H1 (cell line): Measurements from ENCODE around the gene HTR3A. TPM values are rescaled to one million over a fixed set of nuclear protein-coding genes. Genes with fewer than 3 reads are reported as not detected.

Experiments
- CTCF ChIA-PET: fragments of 300-600 bp; sonication (Branson Sonifier 250); formaldehyde crosslinking; loops from one replicate; lab custom pipeline; 2021; ENCODE audit not compliant: partially characterized antibody; lab: Charles Lee
- POLR2A ChIA-PET: fragments of 300-600 bp; sonication (Branson Sonifier 250); formaldehyde crosslinking; loops from one replicate; lab custom pipeline; 2021; ENCODE audit warnings: inconsistent platforms; ENCODE audit not compliant: partially characterized antibody; lab: Charles Lee
- DNase-seq, 2 experiments: peaks; one replicate each; pipeline versions ENCODE4 v3.0.0 to v3.0.0-alpha.2; 2010 to 2022; ENCODE audit warnings: low spot score in 2 of 2, low read depth in 1 of 2, mixed read lengths in 1 of 2
- FAIRE-seq: peaks from 2 replicates; lab custom pipeline; 2011; peaks lifted over from hg19 to GRCh38; lab: Jason Lieb, UNC
- H2AFZ ChIP-seq: 2 replicates; pipeline ENCODE4 v1.8.1; 2012; ENCODE audit warnings: low read length, inconsistent platforms
- H2AK5ac ChIP-seq: 2 replicates; pipeline ENCODE4 v1.6.1; 2013; ENCODE audit warnings: low read depth, low read length
- H2BK120ac ChIP-seq: replicated peaks from 2 replicates; pipeline ENCODE3; 2013; ENCODE audit warnings: low read depth, low read length, inconsistent platforms
- H2BK12ac ChIP-seq: 2 replicates; pipeline ENCODE4 v1.6.1; 2013; ENCODE audit warnings: low read depth, low read length
- H2BK15ac ChIP-seq: 2 replicates; pipeline ENCODE4 v1.6.1; 2013; ENCODE audit warnings: low read length
- H2BK20ac ChIP-seq: 2 replicates; pipeline ENCODE4 v1.6.1; 2013; ENCODE audit warnings: low read length
- H2BK5ac ChIP-seq: 2 replicates; pipeline ENCODE4 v1.6.1; 2013; ENCODE audit warnings: low read depth, low read length
- H3K14ac ChIP-seq: 2 replicates; pipeline ENCODE4 v1.6.1; 2013; ENCODE audit warnings: inconsistent platforms; ENCODE audit not compliant: insufficient read length
- H3K18ac ChIP-seq: 2 replicates; pipeline ENCODE4 v1.6.1; 2013; ENCODE audit warnings: low read length; ENCODE audit errors: extremely low read depth
- H3K23ac ChIP-seq: 2 replicates; pipeline ENCODE4 v1.6.1; 2013; ENCODE audit warnings: inconsistent platforms; ENCODE audit not compliant: insufficient read length
- H3K23me2 ChIP-seq: 2 replicates; pipeline ENCODE4 v1.6.1; 2013; ENCODE audit warnings: low read depth, low read length
- H3K27ac ChIP-seq: 2 replicates; pipeline ENCODE4 v1.6.1; 2011; ENCODE audit warnings: low read depth, low read length, inconsistent platforms
- H3K27me3 ChIP-seq, 4 experiments: replicated peaks in 1 of 4; 1 replicate in 1 of 4; 2 replicates in 3 of 4; pipeline versions ENCODE4 v1.6.1 to v1.8.1; 2011 to 2013; ENCODE audit warnings: low read length in 3 of 4, mild to moderate bottlenecking in 3 of 4, inconsistent platforms in 2 of 4, mixed read lengths in 2 of 4, moderate library complexity in 1 of 4; ENCODE audit not compliant: control insufficient read depth in 3 of 4, insufficient read depth in 3 of 4; ENCODE audit errors: extremely low read depth in 1 of 4
- H3K36me3 ChIP-seq, 4 experiments: 2 replicates each; pipeline versions ENCODE4 v1.6.1 to v1.8.1; 2011 to 2013; ENCODE audit warnings: mild to moderate bottlenecking in 4 of 4, low read length in 3 of 4, moderate library complexity in 2 of 4, control low read depth in 1 of 4, inconsistent platforms in 1 of 4; ENCODE audit not compliant: insufficient read depth in 4 of 4, control insufficient read depth in 2 of 4
- H3K4ac ChIP-seq: replicated peaks from 2 replicates; pipeline ENCODE3; 2013; ENCODE audit warnings: low read length, low read depth, mixed read lengths, inconsistent platforms; ENCODE audit not compliant: insufficient read length
- H3K4me1 ChIP-seq, 4 experiments: replicated peaks in 1 of 4; 1 replicate in 1 of 4; 2 replicates in 3 of 4; pipeline versions ENCODE4 v1.6.1 to v1.8.1; 2011 to 2013; ENCODE audit warnings: low read length in 3 of 4, inconsistent platforms in 2 of 4, mixed read lengths in 1 of 4; ENCODE audit not compliant: insufficient read depth in 4 of 4, control insufficient read depth in 3 of 4
- H3K4me2 ChIP-seq, 2 experiments: 2 replicates each; pipeline versions ENCODE4 v1.6.1 to v1.8.1; 2011 to 2013; ENCODE audit warnings: low read depth in 2 of 2, low read length in 2 of 2, control low read depth in 1 of 2, inconsistent platforms in 1 of 2, mild to moderate bottlenecking in 1 of 2; ENCODE audit not compliant: insufficient read depth in 1 of 2
- H3K4me3 ChIP-seq, 4 experiments: fragments of 200-600, 300-600 bp in 1 of 4; sonication (generic), shearing (Covaris generic), sonication (Bioruptor Twin) in 1 of 4; 2 replicates each; pipeline versions ENCODE4 v1.5.1 to v1.8.1; 2011 to 2016; ENCODE audit warnings: low read length in 4 of 4, low read depth in 3 of 4, control low read depth in 2 of 4, inconsistent platforms in 2 of 4, mild to moderate bottlenecking in 2 of 4, mixed read lengths in 1 of 4, moderate library complexity in 1 of 4; ENCODE audit not compliant: insufficient read depth in 2 of 4; ENCODE audit errors: extremely low read depth in 1 of 4
- H3K56ac ChIP-seq: replicated peaks from 2 replicates; pipeline ENCODE3; 2013; ENCODE audit warnings: low read depth, mild to moderate bottlenecking, mixed read lengths, low read length, inconsistent platforms; ENCODE audit not compliant: insufficient read length
- H3K79me1 ChIP-seq: 2 replicates; pipeline ENCODE4 v1.6.1; 2013; ENCODE audit warnings: low read depth, low read length, control low read depth
- H3K79me2 ChIP-seq, 2 experiments: 2 replicates each; pipeline versions ENCODE4 v1.6.1 to v1.8.1; 2012 to 2013; ENCODE audit warnings: low read length in 2 of 2, mild to moderate bottlenecking in 2 of 2, inconsistent platforms in 1 of 2; ENCODE audit not compliant: insufficient read depth in 2 of 2, control insufficient read depth in 1 of 2
- H3K9ac ChIP-seq, 4 experiments: replicated peaks in 1 of 4; 1 replicate in 1 of 4; 2 replicates in 3 of 4; pipeline versions ENCODE4 v1.6.1 to v1.8.1; 2011 to 2013; ENCODE audit warnings: low read depth in 3 of 4, low read length in 3 of 4, control low read depth in 2 of 4, mild to moderate bottlenecking in 2 of 4, moderate library complexity in 2 of 4, inconsistent platforms in 1 of 4; ENCODE audit errors: extremely low read depth in 1 of 4
- H3K9me3 ChIP-seq, 2 experiments: 2 replicates each; pipeline versions ENCODE4 v1.6.1 to v1.8.1; 2012 to 2013; ENCODE audit warnings: mild to moderate bottlenecking in 2 of 2, moderate library complexity in 2 of 2, control low read depth in 1 of 2, inconsistent platforms in 1 of 2, low read depth in 1 of 2, low read length in 1 of 2, mixed read lengths in 1 of 2; ENCODE audit not compliant: insufficient read depth in 2 of 2
- H4K20me1 ChIP-seq, 2 experiments: replicated peaks in 1 of 2; 2 replicates each; pipeline versions ENCODE3 to v1.8.1; 2011 to 2013; ENCODE audit warnings: inconsistent platforms in 2 of 2, low read length in 2 of 2, mild to moderate bottlenecking in 1 of 2; ENCODE audit not compliant: insufficient read depth in 2 of 2, control insufficient read depth in 1 of 2
- H4K5ac ChIP-seq: 2 replicates; pipeline ENCODE4 v1.6.1; 2013; ENCODE audit warnings: low read length, low read depth, mixed read lengths, inconsistent platforms; ENCODE audit not compliant: insufficient read length
- H4K8ac ChIP-seq: 2 replicates; pipeline ENCODE4 v1.8.0; 2013; ENCODE audit warnings: mild to moderate bottlenecking, moderate library complexity, low read length, inconsistent platforms; ENCODE audit not compliant: insufficient read depth; ENCODE audit errors: extremely low read depth
- H4K91ac ChIP-seq: replicated peaks from 2 replicates; pipeline ENCODE3; 2013; ENCODE audit warnings: low read length, mixed read lengths, inconsistent platforms; ENCODE audit not compliant: insufficient read length
- BRCA1 ChIP-seq: IDR thresholded peaks from 2 replicates; pipeline ENCODE4 v1.6.1; 2012; ENCODE audit warnings: low read depth, low read length, improper control_type of control experiment
- CHD2 ChIP-seq: IDR thresholded peaks from 2 replicates; pipeline ENCODE4 v1.6.1; 2012; ENCODE audit warnings: low read length, improper control_type of control experiment
- CREB1 ChIP-seq: IDR thresholded peaks from 2 replicates; pipeline ENCODE4 v1.6.1; 2012; ENCODE audit warnings: inconsistent platforms
- EZH2 ChIP-seq: fragments of 200-600 bp; sonication (generic); IDR thresholded peaks from 2 replicates; pipeline ENCODE4 v1.7.1; 2012; ENCODE audit warnings: low read depth, mild to moderate bottlenecking, moderate library complexity, low read length, inconsistent platforms; ENCODE audit not compliant: severe bottlenecking
- FOSL1 ChIP-seq: IDR thresholded peaks from 2 replicates; pipeline ENCODE4 v1.6.1; 2011; ENCODE audit warnings: mild to moderate bottlenecking, low read depth, low read length, moderate library complexity; ENCODE audit not compliant: insufficient read depth
- GABPA ChIP-seq: IDR thresholded peaks from 2 replicates; pipeline ENCODE4 v1.6.1; 2011; ENCODE audit warnings: mild to moderate bottlenecking, low read length, moderate library complexity, borderline replicate concordance; ENCODE audit not compliant: insufficient read depth
- GTF2F1 ChIP-seq: IDR thresholded peaks from 2 replicates; pipeline ENCODE4 v1.6.1; 2012; ENCODE audit warnings: low read depth, low read length, improper control_type of control experiment, borderline replicate concordance
- KDM4A ChIP-seq: IDR thresholded peaks from one replicate; pipeline ENCODE4 v1.7.1; 2012; ENCODE audit warnings: low read depth, mild to moderate bottlenecking, moderate library complexity, low read length, inconsistent platforms; ENCODE audit not compliant: severe bottlenecking
- KDM5A ChIP-seq: fragments of 200-600 bp; IDR thresholded peaks from 2 replicates; pipeline ENCODE4 v1.7.1; 2012; ENCODE audit warnings: mild to moderate bottlenecking, low read length, inconsistent platforms, mixed read lengths
- POLR2A ChIP-seq, 2 experiments: IDR thresholded peaks; 1 replicate in 1 of 2; 2 replicates in 1 of 2; pipeline ENCODE4 v1.6.1; 2011; ENCODE audit warnings: low read depth in 2 of 2, low read length in 2 of 2, mild to moderate bottlenecking in 2 of 2; ENCODE audit errors: control extremely low read depth in 1 of 2
- SP4 ChIP-seq: IDR thresholded peaks from 2 replicates; pipeline ENCODE4 v1.6.1; 2012; ENCODE audit warnings: low read length, inconsistent platforms
- TAF7 ChIP-seq: optimal IDR thresholded peaks from 2 replicates; pipeline ENCODE3; 2011; ENCODE audit warnings: low read depth, mild to moderate bottlenecking, inconsistent platforms, low read length, moderate library complexity, borderline replicate concordance
- WGBS, 2 experiments: shearing (Covaris generic) in 1 of 2; methylation state at CpG; one replicate each; pipeline versions ENCODE4 v1.1.6 to v1.1.7; 2013 to 2015; ENCODE audit warnings: low lambda C conversion rate in 2 of 2, mixed read lengths in 2 of 2, inconsistent platforms in 1 of 2, low coverage in 1 of 2, missing lambda C conversion rate in 1 of 2; ENCODE audit not compliant: insufficient replicate concordance in 2 of 2, insufficient coverage in 1 of 2, insufficient read length in 1 of 2; ENCODE audit errors: extremely low coverage in 1 of 2, missing lambda C conversion rate in 1 of 2; 5-methylcytosine and 5-hydroxymethylcytosine counted together
- polyA plus RNA-seq, 7 experiments: library from polyadenylated mRNA; depleted of rRNA in 3 of 7; stranded (reverse) in 5 of 7; unstranded in 2 of 7; fragments of >200 nt in 5 of 7; fragments of 200-250 nt in 2 of 7; gene quantifications; 1 replicate in 5 of 7; 2 replicates in 1 of 7; 4 replicates in 1 of 7; pipeline versions ENCODE4 v1.2.1 to v1.2.3, GENCODE V29; 2011 to 2013; ENCODE audit warnings: missing spikeins in 2 of 7, mixed read lengths in 2 of 7
- total RNA-seq: library from RNA; stranded (reverse); fragmentation: NEBNext Ultra II Directional; extraction: Animal tissue kit (Norgen Biotek cat#: 25700); gene quantifications from 2 replicates; pipeline ENCODE4 v1.2.1, GENCODE V29; 2021

HTR3A gene
- total and polyA plus RNA-seq, 2 of the 8 experiments (the other 6 are each of a cell fraction or from before 2014, with no cell fraction given) = 7.5 to 8.9 TPM

DNA sequence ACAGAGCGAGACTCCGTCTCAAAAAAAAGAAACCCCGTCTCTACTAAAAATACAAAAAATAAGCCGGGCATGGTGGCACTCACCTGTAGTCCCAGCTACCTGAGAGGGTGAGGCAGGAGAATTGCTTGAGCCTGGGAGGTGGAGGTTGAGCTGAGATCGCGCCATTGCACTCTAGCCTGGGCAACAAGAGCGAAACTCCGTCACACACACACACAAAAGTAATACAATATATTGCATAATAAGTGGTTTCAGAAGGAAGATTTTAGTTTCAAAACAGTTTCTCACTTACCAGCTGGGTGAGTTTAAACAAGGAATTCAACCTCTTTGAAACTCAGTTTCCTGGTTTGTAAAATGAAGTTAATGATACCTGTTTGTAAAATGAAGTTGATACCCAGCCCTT, 32.7 kb upstream of the HTR3A start:
- H2BK120ac ChIP-seq = no peak overlapping the region
- no peak overlapping the region for H2BK5ac ChIP-seq
- H4K5ac ChIP-seq = no peak overlapping the region
- no peaks in the 10 kb centered on the region for H3K79me1 ChIP-seq
- H3K56ac ChIP-seq = no peak overlapping the region
- DNase-seq (no peak), FAIRE-seq (no peak)
- H2BK12ac ChIP-seq = no peak overlapping the region
- WGBS, 2 experiments = 94% methylated on average over 8 of the region's 8 CpGs; no CpG with 5 or more reads in 1 of the 2 experiments
- no peak overlapping the region for H3K23ac ChIP-seq
- no peak overlapping the region for H2BK20ac ChIP-seq
- POLR2A ChIA-PET = no interaction called here
- no peaks in the 10 kb centered on the region for H3K79me2 ChIP-seq
- H3K27me3 ChIP-seq = no peaks in the 10 kb centered on the region
- no peak overlapping the region for H3K4ac ChIP-seq
- H4K20me1 ChIP-seq = no peaks in the 10 kb centered on the region
- no peak overlapping the region for H2BK15ac ChIP-seq
- no peaks in the 10 kb centered on the region for H3K4me1 ChIP-seq
- H3K9ac ChIP-seq = no peak overlapping the region
- no peak overlapping the region for H3K27ac ChIP-seq
- no peak overlapping the region for H4K91ac ChIP-seq
- no peaks in the 10 kb centered on the region for H3K23me2 ChIP-seq
- no peak overlapping the region for H3K4me2 ChIP-seq
- H3K4me3 ChIP-seq = no peak overlapping the region
- no peaks in the 10 kb centered on the region for H3K36me3 ChIP-seq
- no peak overlapping the region for H2AK5ac ChIP-seq
- H3K9me3 ChIP-seq = no peaks in the 10 kb centered on the region
- CTCF ChIA-PET = interaction anchor here (0.7 to 1.3 kb wide), 4 partner anchors 10 to 118 kb away, joined by 3 to 4 read pairs (median 3); partner anchors contain the start of gene HTR3B
- H3K14ac ChIP-seq = no peak overlapping the region
- H2AFZ ChIP-seq = no peak overlapping the region
- TF ChIP-seq CHD2 = no peak
- no peak for TF ChIP-seq KDM5A
- TF ChIP-seq SP4 = no peak
- no peak for TF ChIP-seq CREB1
- no peak for TF ChIP-seq EZH2
- TF ChIP-seq POLR2A (IDR thresholded peaks at IDR 0.05; ENCODE audit: control extremely low read depth in 1 of 2, low read depth in 2 of 2, low read length in 2 of 2) = no peak
- TF ChIP-seq BRCA1 = no peak
- no peak for TF ChIP-seq FOSL1
- TF ChIP-seq KDM4A = no peak
- no peak for TF ChIP-seq GABPA
- no peak for TF ChIP-seq TAF7
- no peak for TF ChIP-seq GTF2F1
- H4K8ac ChIP-seq = no peak overlapping the region
- H3K18ac ChIP-seq = no peak overlapping the region
